ENCODE data around the gene PRKCB. TPM values are rescaled to one million over a fixed set of nuclear protein-coding genes. Genes with fewer than 3 reads are reported as not detected.
A peak's percentile ranks its signal among the peaks of the same experiment; 100 is the strongest.

Gene PRKCB
- polyA plus RNA-seq, 1 experiment = not detected

GRCh38 chr16:23902034-23902747, 66.4 kb downstream of the PRKCB start:
- CTCF ChIA-PET = no interaction called here

GRCh38 chr16:23902748-23903414, 67.1 kb downstream of the PRKCB start:
- H3K4me3 ChIP-seq (ENCODE audit: low read depth, low read length) = no peak overlapping the region
- POLR2A ChIA-PET = no interaction called here
- no peaks in the 10 kb centered on the region for H3K36me3 ChIP-seq (ENCODE audit: control insufficient read depth, insufficient read depth, low read length)
- CTCF ChIA-PET = interaction anchor here (1.0 to 1.7 kb wide), 3 partner anchors 25 to 107 kb away, joined by 3 to 8 read pairs (median 5); no protein-coding TSS in a partner anchor
- no peak for DNase-seq (ENCODE audit: low read depth)
- TF ChIP-seq CTCF (IDR thresholded peaks at IDR 0.05; ENCODE audit: insufficient read depth, low read depth, low read length) = no peak
- H3K27me3 ChIP-seq (ENCODE audit: control insufficient read depth, insufficient read depth, low read length) = no peaks in the 10 kb centered on the region

More at GRCh38 chr16:23902034-23902747, 66.4 kb downstream of the PRKCB start:
- Histone ChIP-seq H3K36me3 (ENCODE audit: control insufficient read depth, insufficient read depth, low read length) (no peaks in the 10 kb centered on the region), H3K4me3 (ENCODE audit: low read depth, low read length) (no peak overlapping the region), H3K27me3 (ENCODE audit: control insufficient read depth, insufficient read depth, low read length) (no peaks in the 10 kb centered on the region)
- POLR2A ChIA-PET = no interaction called here
- DNase-seq (ENCODE audit: low read depth) = no peak
- no peak for TF ChIP-seq CTCF (IDR thresholded peaks at IDR 0.05; ENCODE audit: insufficient read depth, low read depth, low read length)

GRCh38 chr16:23905027-23905426, 69.2 kb downstream of the PRKCB start:
- no peak for TF ChIP-seq CTCF (IDR thresholded peaks at IDR 0.05; ENCODE audit: insufficient read depth, low read depth, low read length)
- Histone ChIP-seq H3K27me3 (ENCODE audit: control insufficient read depth, insufficient read depth, low read length) (no peaks in the 10 kb centered on the region), H3K36me3 (ENCODE audit: control insufficient read depth, insufficient read depth, low read length) (no peaks in the 10 kb centered on the region), H3K4me3 (ENCODE audit: low read depth, low read length) (no peak overlapping the region)
- CTCF ChIA-PET = interaction anchor here (1.1 to 1.7 kb wide), 2 partner anchors 32 to 105 kb away, joined by 3 to 5 read pairs; no protein-coding TSS in a partner anchor
- POLR2A ChIA-PET = interaction anchor here (0.6 kb wide), 1 partner anchor 45 kb away, joined by 6 read pairs; no protein-coding TSS in a partner anchor
- peak; percentile 96 for DNase-seq (ENCODE audit: low read depth)

GRCh38 chr16:23907457-23907902, 71.7 kb downstream of the PRKCB start:
- TF ChIP-seq CTCF (IDR thresholded peaks at IDR 0.05; ENCODE audit: insufficient read depth, low read depth, low read length) = no peak
- ChIA-PET CTCF (no interaction called here), POLR2A (no interaction called here)
- Histone ChIP-seq H3K36me3 (ENCODE audit: control insufficient read depth, insufficient read depth, low read length) (no peaks in the 10 kb centered on the region), H3K4me3 (ENCODE audit: low read depth, low read length) (no peak overlapping the region), H3K27me3 (ENCODE audit: control insufficient read depth, insufficient read depth, low read length) (no peaks in the 10 kb centered on the region)
- DNase-seq (ENCODE audit: low read depth) = no peak

- no peaks in the 10 kb centered on the region for H3K27me3 ChIP-seq (ENCODE audit: control insufficient read depth, insufficient read depth, low read length)
- TF ChIP-seq CTCF (IDR thresholded peaks at IDR 0.05; ENCODE audit: insufficient read depth, low read depth, low read length) = no peak
- DNase-seq (ENCODE audit: low read depth) = no peak
- ChIA-PET CTCF (no interaction called here), POLR2A (no interaction called here)
- H3K4me3 ChIP-seq (ENCODE audit: low read depth, low read length) = no peak overlapping the region
- no peaks in the 10 kb centered on the region for H3K36me3 ChIP-seq (ENCODE audit: control insufficient read depth, insufficient read depth, low read length)
Observed at GRCh38 chr16:23907903-23908302, 72.1 kb downstream of the PRKCB start.

Data from BJ (cell line).